ENCODE measurements around the gene CLIP3.

The CLIP3 gene

GRCh38 chr19:35978832-35979365 lies 53.8 kb downstream of the CLIP3 start:
- DNase-seq (ENCODE audit: low read depth in 4 of 4, low spot score in 1 of 4) = no peak

GRCh38 chr19:35978271-35978670 lies 54.4 kb downstream of the CLIP3 start:
- no peak for DNase-seq (ENCODE audit: low read depth in 4 of 4, low spot score in 1 of 4)

GRCh38 chr19:35977446-35978222 lies 55.0 kb downstream of the CLIP3 start:
- DNase-seq (ENCODE audit: low read depth in 4 of 4, low spot score in 1 of 4) = no peak

- no peak for DNase-seq (ENCODE audit: low read depth in 4 of 4, low spot score in 1 of 4)
Measured at GRCh38 chr19:35975608-35976214, 57.0 kb downstream of the CLIP3 start.

- no peak for DNase-seq (ENCODE audit: low read depth in 4 of 4, low spot score in 1 of 4)
Measured at GRCh38 chr19:35973487-35973886, 59.2 kb downstream of the CLIP3 start.

GRCh38 chr19:35966771-35967170 lies 65.9 kb downstream of the CLIP3 start:
- DNase-seq (ENCODE audit: low read depth in 4 of 4, low spot score in 1 of 4) = no peak

All from stimulated activated CD4-positive, alpha-beta T cell treated with anti-CD3 and anti-CD28 coated beads, Interleukin-1b, Interleukin-23, amount 100 ng/mL, for 24 hours (primary cell).